HG03442 (cell line): ENCODE data around the gene STK25.

Experiments
- ATAC-seq: cut with Tn5 transposase; IDR thresholded peaks from one replicate; pipeline ENCODE4 v1.9.1; 2021; ENCODE audit warnings: mild to moderate bottlenecking, moderate library complexity; ENCODE audit not compliant: unreplicated experiment

Gene STK25

DNA sequence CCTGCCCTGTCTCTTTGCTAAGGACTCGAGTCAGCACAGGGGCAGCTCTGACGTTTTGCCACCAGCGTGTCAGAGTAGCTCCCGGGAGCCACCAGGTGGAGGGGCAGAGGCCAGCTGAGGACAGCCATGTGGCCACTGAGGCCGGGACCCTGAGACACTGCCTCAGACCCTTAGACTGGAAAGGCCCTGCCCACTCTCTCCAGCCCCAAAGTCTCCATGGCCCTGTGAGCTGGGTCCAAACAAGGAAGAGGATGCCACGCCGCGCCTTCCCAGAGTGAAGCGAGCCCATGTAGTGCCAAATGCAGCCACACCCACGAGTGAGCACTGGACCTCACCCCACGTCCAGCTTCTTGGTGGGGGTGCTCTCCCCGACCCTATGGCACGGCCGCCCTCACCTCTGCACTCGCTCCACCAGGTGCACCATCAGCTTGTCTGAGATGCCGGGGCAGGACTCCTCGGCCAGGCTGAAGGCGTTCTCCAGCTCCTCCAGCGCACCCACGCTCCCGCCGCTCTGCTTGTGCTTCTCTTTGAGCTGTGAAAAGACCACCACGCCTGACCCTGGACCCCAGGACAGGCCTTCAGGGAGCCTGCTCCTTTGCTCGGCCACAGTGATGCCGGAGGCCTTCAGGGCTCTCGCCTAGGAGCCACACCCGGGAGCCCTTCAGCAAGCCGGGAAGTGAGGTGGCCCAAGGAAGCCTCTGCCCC is 12.2 kb downstream of the STK25 start:
- no peak for ATAC-seq

GRCh38 chr2:241495172-241496002 is 13.0 kb downstream of the STK25 start:
- no peak for ATAC-seq

DNA sequence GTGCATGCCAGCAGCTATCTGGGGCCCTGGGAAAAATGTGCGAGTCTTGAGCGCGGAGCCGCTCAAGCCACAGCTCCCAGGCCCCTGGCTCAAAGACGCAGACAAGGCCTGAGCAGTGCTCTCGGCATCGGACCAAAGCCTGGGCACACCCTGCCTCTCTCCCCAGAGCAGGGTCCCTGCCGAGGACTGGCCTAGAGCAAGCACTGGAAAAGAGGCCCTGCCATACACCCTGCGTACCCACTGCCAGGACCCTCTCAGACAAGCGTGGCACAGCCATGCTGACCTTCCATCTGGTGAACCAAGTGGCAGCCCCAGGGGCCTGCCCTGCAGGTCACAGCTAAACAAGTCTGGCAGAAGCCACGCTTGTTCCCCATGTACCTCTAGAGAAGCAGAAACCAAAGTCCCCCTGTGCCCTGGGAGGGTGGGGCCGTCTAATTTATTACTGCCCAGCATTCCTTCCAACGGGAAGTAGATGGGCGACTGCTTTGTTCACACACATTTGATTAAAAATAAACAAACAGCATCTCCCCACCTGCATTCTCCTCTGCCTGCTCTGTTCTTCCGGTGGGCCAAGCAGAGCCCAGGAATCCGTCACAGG is 14.0 kb downstream of the STK25 start:
- no peak for ATAC-seq

DNA sequence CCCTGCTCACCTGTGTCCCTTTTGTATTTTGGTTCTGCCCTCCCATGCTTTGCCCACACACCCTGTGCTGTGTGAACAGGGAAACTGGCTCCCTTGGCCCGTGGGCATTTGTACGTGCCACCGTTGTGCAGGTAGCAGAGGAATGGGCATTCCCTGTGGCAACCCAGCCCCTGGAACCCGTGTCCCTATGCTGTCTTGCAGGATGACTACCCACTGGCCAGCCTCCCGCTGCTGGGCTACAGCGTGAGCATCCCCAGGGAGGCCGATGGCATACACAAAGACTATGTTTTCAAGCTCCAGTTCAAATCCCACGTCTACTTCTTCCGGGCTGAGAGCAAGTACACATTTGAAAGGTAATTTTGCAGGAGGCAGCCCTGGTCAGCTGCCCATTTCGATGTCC is 15.3 kb downstream of the STK25 start:
- no peak for ATAC-seq

DNA sequence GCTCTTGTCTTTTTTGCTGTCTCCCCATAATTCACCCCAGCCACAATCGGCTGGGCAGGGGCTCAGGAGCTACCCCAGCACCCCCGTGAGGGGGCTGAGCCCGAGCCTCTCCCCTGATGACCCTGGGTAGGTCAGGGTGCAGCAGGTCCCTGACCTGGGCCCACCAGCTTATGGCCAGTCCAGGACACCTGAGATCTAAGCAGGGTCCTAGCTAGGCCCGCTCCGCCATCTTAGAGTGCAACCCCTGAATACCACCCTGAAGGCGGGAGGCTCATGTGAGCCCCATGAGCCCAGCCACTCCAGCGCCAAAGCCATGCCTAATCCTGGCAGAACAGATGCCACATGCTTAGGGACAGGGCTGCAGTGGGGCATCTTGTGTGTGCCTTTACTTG is 16.2 kb downstream of the STK25 start:
- ATAC-seq = no peak

DNA sequence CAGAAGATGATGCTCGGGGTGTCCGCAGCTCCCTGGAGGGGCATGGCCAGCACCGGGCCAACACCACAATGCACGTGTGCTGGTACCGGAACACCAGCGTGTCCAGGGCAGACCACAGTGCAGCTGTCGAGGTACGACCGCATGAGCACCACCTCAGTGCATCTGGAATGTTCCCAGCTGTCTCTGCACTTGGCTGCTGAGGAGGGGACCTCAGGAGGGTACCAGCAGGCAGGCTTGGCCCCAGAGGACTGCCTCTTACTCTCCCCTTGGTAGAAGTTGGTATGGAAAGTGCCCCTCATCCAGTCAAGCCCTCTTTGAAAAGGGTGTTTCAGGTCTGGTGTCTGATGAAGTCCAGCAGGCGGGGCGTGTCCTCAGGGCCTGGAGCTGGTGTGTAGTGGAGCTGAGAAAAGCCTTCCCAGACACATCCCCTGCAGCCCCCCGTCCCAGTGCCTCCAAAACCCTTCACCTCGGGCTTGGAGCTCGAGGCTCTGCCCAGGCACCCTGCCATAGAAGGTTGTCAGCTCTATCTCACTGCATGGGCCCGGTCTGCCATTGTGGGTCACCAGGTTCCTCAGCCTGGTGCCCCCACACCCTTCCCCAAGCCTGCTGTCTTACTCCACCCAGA is 16.7 kb downstream of the STK25 start:
- no peak for ATAC-seq

GRCh38 chr2:241490825-241491506 is 17.4 kb downstream of the STK25 start:
- ATAC-seq = no peak

DNA sequence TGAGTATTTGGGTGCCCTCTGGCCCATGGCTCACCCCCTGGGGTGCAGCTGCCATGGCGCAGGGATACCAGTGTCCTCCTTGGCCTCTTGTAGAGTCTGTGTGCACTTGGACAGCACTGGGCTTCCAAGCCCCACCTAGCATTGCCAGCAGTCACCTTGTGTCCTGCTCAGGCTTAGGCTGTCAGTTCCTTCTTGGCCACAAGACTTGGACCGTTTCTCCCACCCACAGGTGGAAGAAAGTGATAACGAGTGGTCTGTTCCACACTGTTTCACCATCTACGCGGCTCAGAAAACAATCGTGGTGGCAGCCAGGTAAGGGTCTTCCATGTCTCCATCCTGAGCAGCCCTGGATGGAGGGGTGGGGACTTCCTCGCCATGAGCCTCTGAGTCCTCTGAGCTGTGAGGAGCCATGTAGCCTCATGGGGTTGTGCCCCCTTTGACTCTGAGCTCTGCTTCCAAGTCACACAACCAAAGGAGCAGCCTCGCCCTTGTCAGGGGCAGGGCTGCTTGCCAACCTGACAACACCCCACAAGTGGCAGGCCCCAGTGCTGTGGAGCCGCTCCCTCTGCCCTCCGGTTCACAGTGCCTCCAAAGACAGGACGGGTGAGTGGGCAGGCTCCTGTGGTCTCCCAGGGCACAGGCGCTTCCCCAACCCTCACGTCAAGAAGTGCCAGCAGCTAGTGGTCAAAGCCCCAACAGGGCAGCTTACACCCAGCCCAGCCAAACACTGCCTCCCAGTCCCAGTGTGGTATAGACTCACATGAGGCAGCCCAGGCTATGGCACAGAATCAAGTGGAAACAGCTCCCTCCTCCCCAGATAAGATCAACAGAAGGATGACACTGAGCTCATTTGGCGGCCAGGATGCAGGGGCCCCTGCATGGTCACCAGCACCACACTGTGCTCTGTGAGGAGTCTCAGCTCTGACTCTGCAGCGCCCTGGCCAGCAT is 18.4 kb downstream of the STK25 start:
- no peak for ATAC-seq

DNA sequence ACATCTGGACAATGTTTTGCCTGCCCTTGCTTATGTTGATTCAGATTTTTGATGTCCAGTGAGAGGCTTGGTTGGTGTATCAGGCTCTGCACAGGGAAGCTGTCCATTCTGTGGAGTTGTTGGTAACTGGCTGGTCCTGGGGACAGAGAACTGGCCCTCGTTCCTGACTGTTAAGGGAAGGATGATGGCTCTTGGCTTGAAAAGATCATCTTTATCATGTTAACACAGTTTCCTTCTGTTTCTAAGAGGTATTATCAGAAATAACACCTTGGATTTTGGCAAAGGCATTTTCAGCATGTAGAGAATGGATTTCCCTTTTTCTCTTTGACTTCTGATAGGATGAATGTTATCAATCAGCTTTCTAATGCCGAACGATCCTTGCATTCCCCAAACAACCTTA is 19.3 kb downstream of the STK25 start:
- ATAC-seq = no peak

DNA sequence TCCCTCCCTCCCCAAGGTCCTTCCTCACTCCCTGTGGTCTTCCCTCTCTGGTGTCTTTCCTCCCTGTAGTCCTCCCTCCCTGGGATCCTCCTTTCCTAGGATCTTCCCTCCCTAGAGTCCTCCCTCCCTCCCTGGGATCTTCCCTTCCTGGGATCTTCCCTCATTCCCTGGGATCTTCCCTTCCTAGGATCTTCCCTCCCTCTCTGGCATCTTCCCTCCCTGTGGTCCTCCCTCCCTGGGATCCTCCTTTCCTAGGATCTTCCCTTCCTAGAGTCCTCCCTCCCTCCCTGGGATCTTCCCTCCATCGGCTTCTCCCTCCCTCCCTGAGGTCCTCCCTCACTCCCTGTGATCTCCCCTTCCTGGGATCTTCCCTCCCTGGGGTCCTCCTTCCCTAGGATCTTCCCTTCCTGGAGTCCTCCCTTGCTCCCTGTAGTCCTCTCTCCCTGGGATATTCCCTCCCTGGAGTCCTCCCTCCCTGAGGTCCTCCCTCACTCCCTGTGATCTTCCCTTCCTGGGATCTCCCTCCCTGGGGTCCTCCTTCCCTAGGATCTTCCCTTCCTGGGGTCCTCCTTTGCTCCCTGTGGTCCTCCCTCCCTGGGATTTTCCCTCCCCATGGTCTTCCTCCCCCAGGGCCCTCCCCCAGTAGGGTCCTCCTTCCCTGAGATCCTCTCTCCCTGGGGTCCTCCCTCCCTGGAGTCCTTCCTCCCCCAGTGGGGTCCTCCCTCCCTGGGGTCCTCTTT is 23.0 kb downstream of the STK25 start:
- no peak for ATAC-seq

DNA sequence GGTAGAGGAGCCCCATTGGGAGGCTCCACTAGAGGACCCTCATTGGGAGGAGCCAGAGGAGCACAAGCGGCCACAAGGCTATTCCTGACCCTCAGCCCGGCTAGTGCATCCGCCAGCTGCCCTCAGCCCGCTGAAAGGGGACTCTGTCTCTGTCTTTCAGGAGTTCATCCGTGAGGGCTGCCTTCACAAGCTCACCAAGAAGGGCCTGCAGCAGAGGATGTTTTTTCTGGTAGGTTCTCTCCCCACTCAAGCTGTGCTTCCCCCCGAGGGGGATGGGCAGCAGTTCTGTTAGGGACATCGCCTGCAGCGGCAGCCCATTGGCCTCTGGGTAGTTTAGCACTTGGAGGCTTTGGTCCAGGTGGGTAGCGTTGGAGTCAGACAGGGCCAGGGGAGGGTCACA is 25.1 kb downstream of the STK25 start:
- no peak for ATAC-seq

- ATAC-seq = no peak
Measured at GRCh38 chr2:241482126-241482955, 26.0 kb downstream of the STK25 start.

GRCh38 chr2:241481687-241482086 is 26.7 kb downstream of the STK25 start:
- ATAC-seq = no peak

DNA sequence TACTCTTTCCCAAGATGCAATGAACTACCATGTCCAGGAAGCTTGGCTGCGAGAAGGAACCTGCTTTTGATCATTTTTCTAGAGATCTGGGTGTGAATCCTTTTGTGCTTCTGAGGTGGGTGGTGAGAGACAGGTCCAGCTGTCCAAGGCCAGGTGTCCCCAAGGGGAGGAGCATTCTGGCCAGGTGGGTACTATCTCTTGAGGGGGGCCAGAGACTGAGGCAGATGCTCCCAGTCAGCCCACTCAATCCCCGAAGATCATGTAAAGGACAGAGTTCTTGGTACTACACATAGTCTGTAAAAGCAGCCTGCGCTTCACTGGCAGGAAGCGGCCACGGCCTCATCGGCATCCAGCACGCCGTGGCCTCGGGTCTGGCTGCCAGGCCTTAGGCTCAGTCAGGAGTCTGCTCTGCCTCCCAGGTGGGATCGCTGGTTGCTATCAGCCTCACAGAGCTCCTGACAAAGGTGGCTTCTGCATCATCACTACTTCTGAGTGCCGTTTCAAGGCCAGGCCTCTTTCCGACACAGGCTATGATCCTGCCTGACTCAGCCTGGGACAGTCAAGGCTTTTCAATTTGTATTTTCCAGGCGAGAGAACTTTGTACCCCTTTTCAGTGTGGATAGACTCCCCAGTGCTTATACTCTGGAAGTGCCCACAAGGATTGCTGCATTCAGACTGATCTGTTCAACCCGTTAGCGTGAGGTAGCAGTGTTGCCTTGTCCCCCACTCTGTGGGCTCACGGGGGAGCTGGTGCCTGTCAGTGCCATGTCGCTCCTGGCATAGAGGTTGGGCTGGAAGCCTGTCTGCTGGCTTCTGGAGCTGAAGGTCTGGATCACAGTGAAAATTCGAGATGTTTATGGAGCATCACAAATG is 29.1 kb downstream of the STK25 start:
- ATAC-seq = no peak

DNA sequence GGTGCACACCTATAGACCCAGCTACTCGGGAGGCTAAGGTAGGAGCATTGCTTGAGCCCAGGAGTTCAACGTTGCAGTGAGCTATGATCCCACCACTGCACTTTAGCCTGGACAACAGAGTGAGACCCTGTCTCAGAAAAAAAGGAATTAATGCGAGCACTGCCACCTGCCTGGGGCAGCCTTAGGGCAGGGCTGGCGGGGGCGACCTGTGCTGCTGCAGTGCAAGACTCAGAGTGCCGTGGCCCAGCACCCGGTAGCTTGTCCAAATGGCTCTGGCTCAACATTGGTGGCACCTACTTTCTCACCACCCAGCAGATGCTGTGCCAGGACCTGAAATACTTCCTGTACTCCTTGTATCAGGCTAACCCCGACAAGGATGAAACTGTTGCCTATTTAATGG is 30.2 kb downstream of the STK25 start:
- ATAC-seq = no peak

GRCh38 chr2:241475267-241475666 is 33.1 kb downstream of the STK25 start:
- ATAC-seq = no peak

GRCh38 chr2:241473399-241473798 is 35.0 kb downstream of the STK25 start:
- no peak for ATAC-seq
